ENCODE measurements around the gene TTC38. TPM values are rescaled to one million over a fixed set of nuclear protein-coding genes. Genes with fewer than 3 reads are reported as not detected.
"Not testable (repeated sequence)": the region's sequence is repeated elsewhere in the genome, so short reads cannot be mapped to it uniquely, and the experiment has no call there.

TTC38 gene
- total and polyA plus RNA-seq, 2 donors from 2014 or later, result 41.3 to 100 TPM

DNA sequence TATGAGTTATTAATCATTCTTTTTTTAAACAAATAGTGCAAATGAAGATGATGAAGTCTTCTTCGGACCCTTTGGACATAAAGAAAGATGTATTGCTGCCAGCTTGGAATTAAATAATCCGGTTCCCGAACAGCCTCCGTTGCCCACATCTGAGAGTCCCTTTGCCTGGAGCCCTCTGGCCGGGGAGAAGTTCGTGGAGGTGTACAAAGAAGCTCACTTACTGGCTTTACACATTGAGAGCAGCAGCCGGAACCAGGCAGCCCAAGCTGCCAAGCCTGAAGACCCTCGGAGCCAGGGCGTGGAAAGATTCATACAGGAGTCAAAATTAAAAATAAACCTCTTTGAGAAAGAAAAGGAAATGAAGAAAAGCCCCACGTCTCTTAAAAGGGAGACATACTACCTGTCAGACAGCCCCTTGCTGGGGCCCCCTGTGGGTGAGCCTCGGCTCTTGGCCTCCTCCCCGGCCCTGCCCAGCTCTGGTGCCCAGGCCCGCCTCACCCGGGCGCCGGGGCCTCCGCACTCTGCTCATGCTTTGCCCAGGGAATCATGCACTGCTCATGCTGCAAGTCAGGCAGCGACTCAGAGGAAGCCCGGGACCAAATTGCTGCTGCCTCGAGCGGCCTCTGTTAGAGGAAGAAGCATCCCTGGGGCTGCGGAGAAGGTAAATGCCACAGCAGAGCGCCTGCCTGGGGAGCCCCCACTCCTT lies 40.6 kb downstream of the TTC38 start:
- DNase-seq (peak in 1 of 5 donors; percentile 44), FAIRE-seq (no peak)
- Histone ChIP-seq H3K36me3 (ENCODE audit: control insufficient read depth in 2 of 3, insufficient read depth in 3 of 3, low read length in 3 of 3) (no peaks in the 10 kb centered on the region), H3K4me1 (ENCODE audit: control insufficient read depth in 2 of 3, insufficient read depth in 2 of 3, low read depth in 1 of 3, low read length in 3 of 3) (no peaks in the 10 kb centered on the region), H3K9ac (ENCODE audit: low read length in 3 of 3) (no peak overlapping the region), H3K27ac (ENCODE audit: low read depth in 2 of 2, low read length in 2 of 2) (no peak overlapping the region), H3K4me3 (ENCODE audit: low read length in 3 of 3) (no peak overlapping the region), H3K9me3 (ENCODE audit: control insufficient read depth in 2 of 3, insufficient read depth in 1 of 3, low read length in 3 of 3) (no peaks in the 10 kb centered on the region), H3K27me3 (ENCODE audit: control insufficient read depth, insufficient read depth, low read length) (no peaks in the 10 kb centered on the region)
- intact Hi-C loops (cut with DNase I), result loop anchor here (10.0 kb wide), 1 partner anchor 314 kb away; no protein-coding TSS in a partner anchor
- TF ChIP-seq, protein P1, sequence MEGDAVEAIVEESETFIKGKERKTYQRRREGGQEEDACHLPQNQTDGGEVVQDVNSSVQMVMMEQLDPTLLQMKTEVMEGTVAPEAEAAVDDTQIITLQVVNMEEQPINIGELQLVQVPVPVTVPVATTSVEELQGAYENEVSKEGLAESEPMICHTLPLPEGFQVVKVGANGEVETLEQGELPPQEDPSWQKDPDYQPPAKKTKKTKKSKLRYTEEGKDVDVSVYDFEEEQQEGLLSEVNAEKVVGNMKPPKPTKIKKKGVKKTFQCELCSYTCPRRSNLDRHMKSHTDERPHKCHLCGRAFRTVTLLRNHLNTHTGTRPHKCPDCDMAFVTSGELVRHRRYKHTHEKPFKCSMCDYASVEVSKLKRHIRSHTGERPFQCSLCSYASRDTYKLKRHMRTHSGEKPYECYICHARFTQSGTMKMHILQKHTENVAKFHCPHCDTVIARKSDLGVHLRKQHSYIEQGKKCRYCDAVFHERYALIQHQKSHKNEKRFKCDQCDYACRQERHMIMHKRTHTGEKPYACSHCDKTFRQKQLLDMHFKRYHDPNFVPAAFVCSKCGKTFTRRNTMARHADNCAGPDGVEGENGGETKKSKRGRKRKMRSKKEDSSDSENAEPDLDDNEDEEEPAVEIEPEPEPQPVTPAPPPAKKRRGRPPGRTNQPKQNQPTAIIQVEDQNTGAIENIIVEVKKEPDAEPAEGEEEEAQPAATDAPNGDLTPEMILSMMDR (IDR thresholded peaks at IDR 0.05; ENCODE audit: borderline replicate concordance, extremely low read depth, insufficient read depth), result no peak

GRCh38 chr22:46309526-46310085 lies 41.8 kb downstream of the TTC38 start:
- no peaks in the 10 kb centered on the region for H3K4me1 ChIP-seq (ENCODE audit: control insufficient read depth in 2 of 3, insufficient read depth in 2 of 3, low read depth in 1 of 3, low read length in 3 of 3)
- peak in 1 of 5 donors; percentile 27 for DNase-seq
- no peaks in the 10 kb centered on the region for H3K27me3 ChIP-seq (ENCODE audit: control insufficient read depth, insufficient read depth, low read length)
- H3K4me3 ChIP-seq (ENCODE audit: low read length in 3 of 3), result no peak overlapping the region
- no peak overlapping the region for H3K9ac ChIP-seq (ENCODE audit: low read length in 3 of 3)
- H3K9me3 ChIP-seq (ENCODE audit: control insufficient read depth in 2 of 3, insufficient read depth in 1 of 3, low read length in 3 of 3), result no peaks in the 10 kb centered on the region
- H3K36me3 ChIP-seq (ENCODE audit: control insufficient read depth in 2 of 3, insufficient read depth in 3 of 3, low read length in 3 of 3), result no peaks in the 10 kb centered on the region
- intact Hi-C loops (cut with DNase I), result loop anchor here (5.0 to 10.0 kb wide), 2 partner anchors 187 to 315 kb away; no protein-coding TSS in a partner anchor
- H3K27ac ChIP-seq (ENCODE audit: low read depth in 2 of 2, low read length in 2 of 2), result no peak overlapping the region
- no peak for FAIRE-seq
- TF ChIP-seq, protein P1 (IDR thresholded peaks at IDR 0.05; ENCODE audit: borderline replicate concordance, extremely low read depth, insufficient read depth), result no peak

- DNase-seq, result peak in 1 of 5 donors; percentile 41
- no peaks in the 10 kb centered on the region for H3K4me1 ChIP-seq (ENCODE audit: control insufficient read depth in 2 of 3, insufficient read depth in 2 of 3, low read depth in 1 of 3, low read length in 3 of 3)
- no peaks in the 10 kb centered on the region for H3K9me3 ChIP-seq (ENCODE audit: control insufficient read depth in 2 of 3, insufficient read depth in 1 of 3, low read length in 3 of 3)
- no peaks in the 10 kb centered on the region for H3K27me3 ChIP-seq (ENCODE audit: control insufficient read depth, insufficient read depth, low read length)
- H3K27ac ChIP-seq (ENCODE audit: low read depth in 2 of 2, low read length in 2 of 2), result no peak overlapping the region
- TF ChIP-seq, protein P1 (IDR thresholded peaks at IDR 0.05; ENCODE audit: borderline replicate concordance, extremely low read depth, insufficient read depth), result no peak
- no peak overlapping the region for H3K4me3 ChIP-seq (ENCODE audit: low read length in 3 of 3)
- no peaks in the 10 kb centered on the region for H3K36me3 ChIP-seq (ENCODE audit: control insufficient read depth in 2 of 3, insufficient read depth in 3 of 3, low read length in 3 of 3)
- intact Hi-C loops (cut with DNase I), result loop anchor here (5.0 kb wide), 1 partner anchor 190 kb away; no protein-coding TSS in a partner anchor
- H3K9ac ChIP-seq (ENCODE audit: low read length in 3 of 3), result no peak overlapping the region
- FAIRE-seq, result no peak
Observed at GRCh38 chr22:46312056-46312455, 44.2 kb downstream of the TTC38 start.

GRCh38 chr22:46312848-46313247 lies 45.0 kb downstream of the TTC38 start:
- H3K27ac ChIP-seq (ENCODE audit: low read depth in 2 of 2, low read length in 2 of 2); H3K9ac ChIP-seq (ENCODE audit: low read length in 3 of 3); FAIRE-seq; H3K27me3 ChIP-seq (ENCODE audit: control insufficient read depth, insufficient read depth, low read length); H3K9me3 ChIP-seq (ENCODE audit: control insufficient read depth in 2 of 3, insufficient read depth in 1 of 3, low read length in 3 of 3); H3K36me3 ChIP-seq (ENCODE audit: control insufficient read depth in 2 of 3, insufficient read depth in 3 of 3, low read length in 3 of 3); H3K4me1 ChIP-seq (ENCODE audit: control insufficient read depth in 2 of 3, insufficient read depth in 2 of 3, low read depth in 1 of 3, low read length in 3 of 3); H3K4me3 ChIP-seq (ENCODE audit: low read length in 3 of 3): not testable (repeated sequence)
- intact Hi-C loops (cut with DNase I), result loop anchor here (5.0 kb wide), 1 partner anchor 191 kb away; no protein-coding TSS in a partner anchor
- peak in 1 of 5 donors; percentile 15 for DNase-seq
